Thymus (tissue), 14 donors: ENCODE measurements around the gene SERF1A. TPM values are rescaled to one million over a fixed set of nuclear protein-coding genes. Genes with fewer than 3 reads are reported as not detected.
"Not testable (repeated sequence)": the region's sequence is repeated elsewhere in the genome, so short reads cannot be mapped to it uniquely, and the experiment has no call there.

Source experiments
- DNase-seq, 9 donors: peaks; one replicate each; pipeline ENCODE4 v3.0.0-alpha.2; 2013; ENCODE audit warnings: low spot score in 9 of 9, low read depth in 6 of 9, missing footprints in 1 of 9
- H3K27ac ChIP-seq, 2 donors: one replicate each; pipeline ENCODE4 v1.5.1; 2013; ENCODE audit warnings: control low read depth in 1 of 2, low read depth in 1 of 2, low read length in 1 of 2, mild to moderate bottlenecking in 1 of 2, moderate library complexity in 1 of 2
- H3K27me3 ChIP-seq, 2 donors: one replicate each; pipeline ENCODE4 v1.5.1; 2013; ENCODE audit warnings: low read length in 1 of 2; ENCODE audit not compliant: control insufficient read depth in 2 of 2, insufficient read depth in 1 of 2
- H3K36me3 ChIP-seq, 2 donors: one replicate each; pipeline ENCODE4 v1.5.1; 2013; ENCODE audit warnings: low read length in 1 of 2, mild to moderate bottlenecking in 1 of 2, moderate library complexity in 1 of 2; ENCODE audit not compliant: control insufficient read depth in 2 of 2, insufficient read depth in 2 of 2
- H3K4me1 ChIP-seq, 2 donors: one replicate each; pipeline ENCODE4 v1.5.1; 2013; ENCODE audit warnings: low read length in 2 of 2; ENCODE audit not compliant: control insufficient read depth in 2 of 2, insufficient read depth in 2 of 2
- H3K4me3 ChIP-seq, 2 donors: one replicate each; pipeline ENCODE4 v1.5.1; 2013; ENCODE audit warnings: low read length in 2 of 2, control low read depth in 1 of 2, mild to moderate bottlenecking in 1 of 2
- H3K9me3 ChIP-seq, 2 donors: one replicate each; pipeline ENCODE4 v1.5.1; 2013; ENCODE audit warnings: low read length in 1 of 2, mild to moderate bottlenecking in 1 of 2; ENCODE audit not compliant: control insufficient read depth in 2 of 2, insufficient read depth in 1 of 2
- WGBS: extraction: QIAGEN DNeasy Blood & Tissue Kit; methylation state at CpG from one replicate; pipeline ENCODE4 v1.1.7; 2013; 5-methylcytosine and 5-hydroxymethylcytosine counted together
- long read RNA-seq, 10 donors: transcript quantifications; one replicate each; lab custom pipeline, GENCODE V29; 2026
- polyA plus RNA-seq: library from polyadenylated mRNA; stranded (reverse); fragments of 200-250 nt; gene quantifications from one replicate; pipeline ENCODE4 v1.2.3, GENCODE V29; 2013
- total RNA-seq: library from RNA; stranded (reverse); fragments of 120-200 nt; gene quantifications from one replicate; pipeline ENCODE4 v1.2.4, GENCODE V29; 2013
- donor health status: healthy.

SERF1A gene
- total RNA-seq: 1.7 TPM
- 6.8 TPM for polyA plus RNA-seq
- long read RNA-seq, donor 1: 0 reads
- long read RNA-seq, donor 2: 0 reads
- long read RNA-seq, donor 3, transcript SERF1A-201 (3 exons, 963 nt): major isoform, 9 of 34 reads
- long read RNA-seq, donor 3, transcript SERF1A-205 (3 exons, 663 nt): minor isoform, 6 of 34 reads
- long read RNA-seq, donor 3, partial matches to known transcripts: 14 of 34 reads
- long read RNA-seq, donor 3, other reads (novel, unspliced or antisense): 0 of 34 reads
- long read RNA-seq, donor 4, partial matches to known transcripts: 0 of 5 reads
- long read RNA-seq, donor 4, other reads (novel, unspliced or antisense): 0 of 5 reads
- long read RNA-seq, donor 5, transcript SERF1A-201 (3 exons, 963 nt): major isoform, 17 of 34 reads
- long read RNA-seq, donor 5, partial matches to known transcripts: 11 of 34 reads
- long read RNA-seq, donor 5, other reads (novel, unspliced or antisense): 0 of 34 reads
- long read RNA-seq, donor 6, partial matches to known transcripts: 0 of 4 reads
- long read RNA-seq, donor 6, other reads (novel, unspliced or antisense): 0 of 4 reads
- long read RNA-seq, donor 7, partial matches to known transcripts: 0 of 2 reads
- long read RNA-seq, donor 7, other reads (novel, unspliced or antisense): 0 of 2 reads
- long read RNA-seq, donor 8, partial matches to known transcripts: 0 of 4 reads
- long read RNA-seq, donor 8, other reads (novel, unspliced or antisense): 0 of 4 reads
- long read RNA-seq, donor 9, transcript SERF1A-201 (3 exons, 963 nt): major isoform, 5 of 5 reads
- long read RNA-seq, donor 9, partial matches to known transcripts: 0 of 5 reads
- long read RNA-seq, donor 9, other reads (novel, unspliced or antisense): 0 of 5 reads
- long read RNA-seq, donor 10, transcript SERF1A-201 (3 exons, 963 nt): major isoform, 5 of 7 reads
- long read RNA-seq, donor 10, partial matches to known transcripts: 0 of 7 reads
- long read RNA-seq, donor 10, other reads (novel, unspliced or antisense): 0 of 7 reads

- DNase-seq, H3K4me1 ChIP-seq, H3K36me3 ChIP-seq, H3K9me3 ChIP-seq, H3K27ac ChIP-seq, H3K4me3 ChIP-seq, H3K27me3 ChIP-seq: not testable (repeated sequence)
- WGBS: no CpG with 5 or more reads among the region's 66 CpGs
These were observed at the start of gene SERF1A for GRCh38 chr5:70900533-70901271. TSS of gene SERF1A (plus strand) at chr5:70900669. CDS start at chr5:70900870, 201 bp downstream.

- DNase-seq, H3K36me3 ChIP-seq, H3K27me3 ChIP-seq, H3K9me3 ChIP-seq, H3K4me1 ChIP-seq, H3K4me3 ChIP-seq, H3K27ac ChIP-seq: not testable (repeated sequence)
- WGBS: no CpG with 5 or more reads among the region's 2 CpGs
These were observed 33.7 kb upstream of the SERF1A start for GRCh38 chr5:70866778-70867177.

- no CpG with 5 or more reads among the region's 1 CpG for WGBS
- H3K27ac ChIP-seq, H3K4me3 ChIP-seq, H3K4me1 ChIP-seq, DNase-seq, H3K36me3 ChIP-seq, H3K27me3 ChIP-seq, H3K9me3 ChIP-seq: not testable (repeated sequence)
These were observed 29.8 kb upstream of the SERF1A start for GRCh38 chr5:70870626-70871025.

- not testable (repeated sequence) for H3K4me3 ChIP-seq, H3K27me3 ChIP-seq
- WGBS: no CpG with 5 or more reads among the region's 2 CpGs
These were observed 4.4 kb upstream of the SERF1A start for GRCh38 chr5:70896076-70896475.

GRCh38 chr5:70901272-70901571, 753 bp downstream of the SERF1A start:
- not testable (repeated sequence) for H3K36me3 ChIP-seq, DNase-seq, H3K4me3 ChIP-seq, H3K4me1 ChIP-seq, H3K27ac ChIP-seq, H3K27me3 ChIP-seq, H3K9me3 ChIP-seq
- no CpG with 5 or more reads among the region's 5 CpGs for WGBS

More at GRCh38 chr5:70896076-70896475, 4.4 kb upstream of the SERF1A start:
- DNase-seq, H3K9me3 ChIP-seq, H3K36me3 ChIP-seq, H3K27ac ChIP-seq, H3K4me1 ChIP-seq: not testable (repeated sequence)

- no CpG with 5 or more reads among the region's 5 CpGs for WGBS
- H3K4me1 ChIP-seq, DNase-seq, H3K27me3 ChIP-seq, H3K4me3 ChIP-seq, H3K36me3 ChIP-seq, H3K27ac ChIP-seq, H3K9me3 ChIP-seq: not testable (repeated sequence)
These were observed 6.2 kb downstream of the SERF1A start for GRCh38 chr5:70906624-70907023.

- DNase-seq, H3K4me1 ChIP-seq, H3K27me3 ChIP-seq, H3K27ac ChIP-seq, H3K9me3 ChIP-seq, H3K4me3 ChIP-seq, H3K36me3 ChIP-seq: not testable (repeated sequence)
These were observed 16.4 kb downstream of the SERF1A start for GRCh38 chr5:70916829-70917228.

GRCh38 chr5:70925211-70925562, 24.7 kb downstream of the SERF1A start:
- not testable (repeated sequence) for H3K4me1 ChIP-seq, H3K9me3 ChIP-seq, DNase-seq, H3K4me3 ChIP-seq, H3K27ac ChIP-seq, H3K36me3 ChIP-seq, H3K27me3 ChIP-seq
- no CpG with 5 or more reads among the region's 16 CpGs for WGBS
